Endothelial cell of umbilical vein (primary cell): ENCODE data around the gene ARID3B. TPM values are rescaled to one million over a fixed set of nuclear protein-coding genes. Genes with fewer than 3 reads are reported as not detected.

Experiments used
- BruUV-seq: library from RNA; stranded (reverse); fragments of 400-500 nt; replicated peaks from 2 replicates; lab custom pipeline; 2021; lab: Mats Ljungman, UMichigan
- CTCF ChIA-PET: fragments of 300-600, 350-600 bp; sonication (Branson Sonifier 250); formaldehyde crosslinking; loops from one replicate; lab custom pipeline; 2021; ENCODE audit warnings: antibody characterized with exemption, inconsistent platforms; lab: Charles Lee
- POLR2A ChIA-PET: fragments of 300-600, 350-600 bp; sonication (Branson Sonifier 250); formaldehyde crosslinking; loops from one replicate; lab custom pipeline; 2021; ENCODE audit warnings: antibody characterized with exemption, inconsistent platforms; lab: Charles Lee
- DNase-seq: peaks from one replicate; pipeline ENCODE4 v3.0.0-alpha.2; 2011; ENCODE audit warnings: low read depth, low spot score
- FAIRE-seq: peaks from 2 replicates; lab custom pipeline; 2011; peaks lifted over from hg19 to GRCh38; lab: Jason Lieb, UNC
- H2AFZ ChIP-seq: 2 replicates; pipeline ENCODE4 v1.6.0; 2012; ENCODE audit warnings: low read depth, low read length, control low read depth, inconsistent platforms
- H3K27ac ChIP-seq: 2 replicates; pipeline ENCODE4 v1.5.1; 2011; ENCODE audit warnings: low read depth, mild to moderate bottlenecking, control low read depth, low read length, moderate library complexity; ENCODE audit not compliant: insufficient read depth
- H3K27me3 ChIP-seq, 2 experiments: 2 replicates each; pipeline versions ENCODE4 v1.6.0 to v1.6.1; 2011; ENCODE audit warnings: low read length in 2 of 2, mixed read lengths in 1 of 2; ENCODE audit not compliant: control insufficient read depth in 2 of 2, insufficient read depth in 2 of 2
- H3K36me3 ChIP-seq, 2 experiments: 2 replicates in 1 of 2; 3 replicates in 1 of 2; pipeline ENCODE4 v1.5.1; 2011; ENCODE audit warnings: low read length in 2 of 2, mild to moderate bottlenecking in 1 of 2, moderate library complexity in 1 of 2; ENCODE audit not compliant: control insufficient read depth in 2 of 2, insufficient read depth in 2 of 2; ENCODE audit errors: extremely low read depth in 1 of 2
- H3K4me1 ChIP-seq: 3 replicates; pipeline ENCODE4 v1.5.1; 2011; ENCODE audit warnings: mild to moderate bottlenecking, low read length; ENCODE audit not compliant: control insufficient read depth, insufficient read depth; ENCODE audit errors: extremely low read depth
- H3K4me2 ChIP-seq: 2 replicates; pipeline ENCODE4 v1.6.1; 2011; ENCODE audit warnings: low read length, control low read depth, mixed read lengths; ENCODE audit not compliant: insufficient read depth
- H3K4me3 ChIP-seq, 3 experiments: fragments of 200-600 bp in 1 of 3; sonication (generic), shearing (Covaris generic) in 1 of 3; replicated peaks in 1 of 3; 2 replicates each; pipeline ENCODE4 v1.5.1; 2011 to 2016; ENCODE audit warnings: control low read depth in 3 of 3, low read length in 3 of 3, mild to moderate bottlenecking in 2 of 3, inconsistent platforms in 1 of 3, low read depth in 1 of 3, moderate library complexity in 1 of 3; ENCODE audit not compliant: insufficient read depth in 1 of 3
- H3K79me2 ChIP-seq: 2 replicates; pipeline ENCODE4 v1.6.0; 2012; ENCODE audit warnings: low read length, inconsistent platforms; ENCODE audit not compliant: control insufficient read depth, insufficient read depth
- H3K9ac ChIP-seq: replicated peaks from 2 replicates; pipeline ENCODE3; 2011; ENCODE audit warnings: low read length, control low read depth; ENCODE audit not compliant: insufficient read depth; ENCODE audit errors: extremely low read depth
- H3K9me1 ChIP-seq: replicated peaks from 3 replicates; pipeline ENCODE4 v1.6.0; 2011; ENCODE audit warnings: mild to moderate bottlenecking, low read length; ENCODE audit not compliant: control insufficient read depth, insufficient read depth; ENCODE audit errors: extremely low read depth
- H3K9me3 ChIP-seq: replicated peaks from 2 replicates; pipeline ENCODE4 v1.5.1; 2012; ENCODE audit warnings: low read length, inconsistent platforms; ENCODE audit not compliant: control insufficient read depth, insufficient read depth
- H4K20me1 ChIP-seq: replicated peaks from 2 replicates; pipeline ENCODE3; 2011; ENCODE audit warnings: mild to moderate bottlenecking, low read length; ENCODE audit not compliant: control insufficient read depth, insufficient read depth; ENCODE audit errors: extremely low read depth
- CTCF ChIP-seq, 2 donors: IDR thresholded peaks; 1 replicate in 1 of 2; 2 replicates in 1 of 2; pipeline ENCODE4 v1.5.1; 2011; ENCODE audit warnings: low read length in 2 of 2, mild to moderate bottlenecking in 2 of 2, moderate library complexity in 2 of 2, control low read depth in 1 of 2, inconsistent platforms in 1 of 2, low read depth in 1 of 2; ENCODE audit not compliant: insufficient read depth in 1 of 2; ENCODE audit errors: extremely low read depth in 1 of 2
- EZH2 ChIP-seq: IDR thresholded peaks from 2 replicates; pipeline ENCODE4 v1.6.1; 2012; ENCODE audit warnings: borderline replicate concordance, low read depth, mild to moderate bottlenecking, moderate library complexity, low read length, inconsistent platforms; ENCODE audit not compliant: severe bottlenecking
- GATA2 ChIP-seq: IDR thresholded peaks from 2 replicates; pipeline ENCODE4 v1.7.0; 2011; ENCODE audit warnings: low read depth, mild to moderate bottlenecking, moderate library complexity, mixed read lengths, low read length; ENCODE audit not compliant: insufficient read length, insufficient read depth
- MYC ChIP-seq: IDR thresholded peaks from one replicate; pipeline ENCODE4 v1.6.1; 2011; ENCODE audit warnings: mild to moderate bottlenecking, low read depth, low read length
- POLR2A ChIP-seq: IDR thresholded peaks from 2 replicates; pipeline ENCODE4 v1.6.1; 2012; ENCODE audit warnings: low read depth, mild to moderate bottlenecking, control low read depth, low read length
- POLR2AphosphoS5 ChIP-seq: IDR thresholded peaks from 2 replicates; pipeline ENCODE4 v1.6.1; 2012; ENCODE audit warnings: low read depth, mild to moderate bottlenecking, control low read depth, low read length, moderate library complexity; ENCODE audit not compliant: insufficient read depth
- dilution Hi-C: fragments of 300-500 bp; cut with MboI; formaldehyde crosslinking; loops from one replicate; pipeline ENCODE4 v1.15.0; 2019; ENCODE audit warnings: low sequenced_read_pairs; ENCODE audit not compliant: extremely low pct_ligation_motif_present
- intact Hi-C: fragments of 100-400 bp; cut with micrococcal nuclease; formaldehyde crosslinking; loops from one replicate; pipeline ENCODE4 v1.10.0; 2022
- polyA plus RNA-seq, 4 experiments: library from polyadenylated mRNA; depleted of rRNA in 3 of 4; stranded (reverse) in 3 of 4; unstranded in 1 of 4; fragments of >200 nt; gene quantifications; 2 replicates each; pipeline versions ENCODE4 v1.2.1 to v1.2.3, GENCODE V29; 2011 to 2012; ENCODE audit warnings: missing spikeins in 1 of 4
- total RNA-seq: library from RNA; stranded (reverse); gene quantifications from 2 replicates; pipeline ENCODE4 v1.2.3, GENCODE V29; 2021
- TF ChIP-seq, protein P1 (sequence below): IDR thresholded peaks from 2 replicates; pipeline ENCODE4 v1.6.1; 2011; ENCODE audit not compliant: insufficient read depth, insufficient read length

The ARID3B gene
- total and polyA plus RNA-seq, 2 donors (not counting 3 experiments of a cell fraction or from before 2014, with no cell fraction given) = 6.2 to 10.0 TPM

GRCh38 chr15:74502301-74502700 is 38.7 kb upstream of the ARID3B start:
- DNase-seq = no peak
- Histone ChIP-seq H3K9me1 (no peaks in the 10 kb centered on the region), H3K27me3 (no peaks in the 10 kb centered on the region), H3K9me3 (no peaks in the 10 kb centered on the region), H3K36me3 (no peaks in the 10 kb centered on the region), H3K27ac (no peak overlapping the region), H4K20me1 (no peaks in the 10 kb centered on the region), H3K9ac (no peak overlapping the region), H3K4me2 (no peak overlapping the region), H3K4me3 (no peak overlapping the region), H3K79me2 (no peaks in the 10 kb centered on the region), H3K4me1 (peaks cover 3% of the 10 kb centered on the region), H2AFZ (no peak overlapping the region)
- dilution Hi-C loops (no loop called here), intact Hi-C loops (no loop called here)
- POLR2A ChIA-PET = no interaction called here
- no TSS peak for BruUV-seq
- no peak for FAIRE-seq
- CTCF ChIA-PET = interaction anchor here (1.1 kb wide), 1 partner anchor 13 kb away, joined by 3 read pairs; no protein-coding TSS in a partner anchor
- TF ChIP-seq CTCF (IDR thresholded peaks at IDR 0.05; ENCODE audit: extremely low read depth in 1 of 2, insufficient read depth in 1 of 2, low read depth in 1 of 2, low read length in 2 of 2) (no peak), MYC (no peak), EZH2 (no peak), POLR2A (no peak), GATA2 (no peak), POLR2AphosphoS5 (no peak)
- TF ChIP-seq, protein P1, sequence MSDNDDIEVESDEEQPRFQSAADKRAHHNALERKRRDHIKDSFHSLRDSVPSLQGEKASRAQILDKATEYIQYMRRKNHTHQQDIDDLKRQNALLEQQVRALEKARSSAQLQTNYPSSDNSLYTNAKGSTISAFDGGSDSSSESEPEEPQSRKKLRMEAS = no peak
